ENCODE results near the gene FLYWCH2. TPM values are rescaled to one million over a fixed set of nuclear protein-coding genes. Genes with fewer than 3 reads are reported as not detected.
A peak's percentile ranks its signal among the peaks of the same experiment; 100 is the strongest.

FLYWCH2 gene
- total RNA-seq, 2 donors from 2014 or later = 52.2 to 53.2 TPM

GRCh38 chr16:2900526-2901075 lies 17.6 kb downstream of the FLYWCH2 start:
- no peak overlapping the region for H3K27ac ChIP-seq
- DNase-seq (ENCODE audit: low spot score) = no peak
- peaks cover 4% of the 10 kb centered on the region for H3K36me3 ChIP-seq
- H3K4me3 ChIP-seq = no peak overlapping the region
- ATAC-seq (ENCODE audit: insufficient number of reproducible peaks, low FRiP score, low read depth) = no peak
- TF ChIP-seq, protein P1, sequence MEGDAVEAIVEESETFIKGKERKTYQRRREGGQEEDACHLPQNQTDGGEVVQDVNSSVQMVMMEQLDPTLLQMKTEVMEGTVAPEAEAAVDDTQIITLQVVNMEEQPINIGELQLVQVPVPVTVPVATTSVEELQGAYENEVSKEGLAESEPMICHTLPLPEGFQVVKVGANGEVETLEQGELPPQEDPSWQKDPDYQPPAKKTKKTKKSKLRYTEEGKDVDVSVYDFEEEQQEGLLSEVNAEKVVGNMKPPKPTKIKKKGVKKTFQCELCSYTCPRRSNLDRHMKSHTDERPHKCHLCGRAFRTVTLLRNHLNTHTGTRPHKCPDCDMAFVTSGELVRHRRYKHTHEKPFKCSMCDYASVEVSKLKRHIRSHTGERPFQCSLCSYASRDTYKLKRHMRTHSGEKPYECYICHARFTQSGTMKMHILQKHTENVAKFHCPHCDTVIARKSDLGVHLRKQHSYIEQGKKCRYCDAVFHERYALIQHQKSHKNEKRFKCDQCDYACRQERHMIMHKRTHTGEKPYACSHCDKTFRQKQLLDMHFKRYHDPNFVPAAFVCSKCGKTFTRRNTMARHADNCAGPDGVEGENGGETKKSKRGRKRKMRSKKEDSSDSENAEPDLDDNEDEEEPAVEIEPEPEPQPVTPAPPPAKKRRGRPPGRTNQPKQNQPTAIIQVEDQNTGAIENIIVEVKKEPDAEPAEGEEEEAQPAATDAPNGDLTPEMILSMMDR (IDR thresholded peaks at IDR 0.05) = no peak
- H3K9me3 ChIP-seq = no peaks in the 10 kb centered on the region
- H3K27me3 ChIP-seq (replicated peaks; ENCODE audit: insufficient read depth) = no peaks in the 10 kb centered on the region
- peaks cover 4 to 6% of the 10 kb centered on the region in 2 donors for H3K4me1 ChIP-seq (ENCODE audit: control insufficient read depth in 1 of 2, low read depth in 2 of 2)

DNA sequence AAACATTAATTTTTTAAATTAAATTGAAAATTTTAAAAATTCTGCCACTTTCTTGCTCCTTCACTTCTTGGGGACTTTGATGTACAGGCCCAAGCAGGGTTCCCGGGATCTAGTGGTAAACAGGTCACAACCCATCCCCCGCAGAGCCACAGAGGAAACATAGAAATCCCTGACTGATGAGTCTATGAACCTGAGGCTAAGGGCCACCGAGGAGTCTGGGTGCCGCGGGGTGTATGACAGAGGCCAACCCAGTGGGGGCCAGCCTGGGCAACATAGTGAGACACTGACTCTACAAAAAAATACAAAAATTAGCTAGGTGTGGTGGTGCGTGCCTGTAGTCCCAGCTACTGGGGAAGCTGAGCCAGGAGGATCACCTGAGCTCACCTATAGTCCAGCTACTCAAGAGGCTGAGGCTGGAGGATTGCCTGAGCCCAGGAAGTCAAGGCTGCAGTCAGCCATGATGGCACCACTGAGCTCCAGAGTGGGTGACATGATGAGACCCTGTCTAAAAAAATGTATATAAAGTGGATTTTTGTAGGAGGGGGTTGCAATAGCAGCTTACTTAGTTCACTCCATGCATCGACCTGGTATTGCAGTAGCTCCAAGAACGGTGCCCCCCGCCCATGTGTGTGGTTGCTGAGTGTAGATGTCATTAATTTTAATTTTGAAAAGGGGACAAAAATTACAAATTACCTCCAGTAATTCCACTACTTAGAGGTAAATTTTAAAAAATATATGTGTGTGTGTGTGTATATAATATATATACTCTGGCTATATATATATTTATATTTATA lies 19.5 kb downstream of the FLYWCH2 start:
- Histone ChIP-seq H3K9me3 (no peaks in the 10 kb centered on the region), H3K4me3 (no peak overlapping the region), H3K36me3 (no peaks in the 10 kb centered on the region), H3K27ac (no peak overlapping the region), H3K27me3 (replicated peaks; ENCODE audit: insufficient read depth) (no peaks in the 10 kb centered on the region), H3K4me1 (ENCODE audit: control insufficient read depth in 1 of 2, low read depth in 2 of 2) (peaks cover 9 to 20% of the 10 kb centered on the region in 2 donors)
- DNase-seq (ENCODE audit: low spot score) = no peak
- ATAC-seq (ENCODE audit: insufficient number of reproducible peaks, low FRiP score, low read depth) = no peak
- TF ChIP-seq, protein P1 (IDR thresholded peaks at IDR 0.05) = no peak

GRCh38 chr16:2904100-2904921 lies 21.3 kb downstream of the FLYWCH2 start:
- Histone ChIP-seq H3K27me3 (replicated peaks; ENCODE audit: insufficient read depth) (no peaks in the 10 kb centered on the region), H3K4me1 (ENCODE audit: control insufficient read depth in 1 of 2, low read depth in 2 of 2) (peaks cover 9 to 20% of the 10 kb centered on the region in 2 donors), H3K9me3 (no peaks in the 10 kb centered on the region), H3K27ac (peak overlapping the region; percentile 79 to 84), H3K36me3 (no peaks in the 10 kb centered on the region), H3K4me3 (peak overlapping the region; percentile 78)
- TF ChIP-seq, protein P1 (IDR thresholded peaks at IDR 0.05) = peak; percentile 96
- DNase-seq (ENCODE audit: low spot score) (peak; percentile 47), ATAC-seq (ENCODE audit: insufficient number of reproducible peaks, low FRiP score, low read depth) (peak; percentile 13)

- H3K36me3 ChIP-seq = no peaks in the 10 kb centered on the region
- TF ChIP-seq, protein P1 (IDR thresholded peaks at IDR 0.05) = no peak
- no peak for ATAC-seq (ENCODE audit: insufficient number of reproducible peaks, low FRiP score, low read depth)
- no peak for DNase-seq (ENCODE audit: low spot score)
- H3K4me1 ChIP-seq (ENCODE audit: control insufficient read depth in 1 of 2, low read depth in 2 of 2) = peaks cover 9 to 20% of the 10 kb centered on the region in 2 donors
- H3K27ac ChIP-seq = peak overlapping the region; percentile 79 to 84
- peak overlapping the region; percentile 78 for H3K4me3 ChIP-seq
- H3K27me3 ChIP-seq (replicated peaks; ENCODE audit: insufficient read depth) = no peaks in the 10 kb centered on the region
- no peaks in the 10 kb centered on the region for H3K9me3 ChIP-seq
Observed at GRCh38 chr16:2904922-2905240, 21.9 kb downstream of the FLYWCH2 start.

Measured in thoracic aorta (tissue), 2 donors.